GM19397 (cell line): ENCODE measurements around the gene SEC24C.
A peak's percentile ranks its signal among the peaks of the same experiment; 100 is the strongest.
"Not testable (repeated sequence)": the region's sequence is repeated elsewhere in the genome, so short reads cannot be mapped to it uniquely, and the experiment has no call there.

Experiments
- ATAC-seq: cut with Tn5 transposase; IDR thresholded peaks from one replicate; pipeline ENCODE4 v1.9.1; 2021; ENCODE audit warnings: mild to moderate bottlenecking, moderate library complexity; ENCODE audit not compliant: unreplicated experiment

The SEC24C gene

DNA sequence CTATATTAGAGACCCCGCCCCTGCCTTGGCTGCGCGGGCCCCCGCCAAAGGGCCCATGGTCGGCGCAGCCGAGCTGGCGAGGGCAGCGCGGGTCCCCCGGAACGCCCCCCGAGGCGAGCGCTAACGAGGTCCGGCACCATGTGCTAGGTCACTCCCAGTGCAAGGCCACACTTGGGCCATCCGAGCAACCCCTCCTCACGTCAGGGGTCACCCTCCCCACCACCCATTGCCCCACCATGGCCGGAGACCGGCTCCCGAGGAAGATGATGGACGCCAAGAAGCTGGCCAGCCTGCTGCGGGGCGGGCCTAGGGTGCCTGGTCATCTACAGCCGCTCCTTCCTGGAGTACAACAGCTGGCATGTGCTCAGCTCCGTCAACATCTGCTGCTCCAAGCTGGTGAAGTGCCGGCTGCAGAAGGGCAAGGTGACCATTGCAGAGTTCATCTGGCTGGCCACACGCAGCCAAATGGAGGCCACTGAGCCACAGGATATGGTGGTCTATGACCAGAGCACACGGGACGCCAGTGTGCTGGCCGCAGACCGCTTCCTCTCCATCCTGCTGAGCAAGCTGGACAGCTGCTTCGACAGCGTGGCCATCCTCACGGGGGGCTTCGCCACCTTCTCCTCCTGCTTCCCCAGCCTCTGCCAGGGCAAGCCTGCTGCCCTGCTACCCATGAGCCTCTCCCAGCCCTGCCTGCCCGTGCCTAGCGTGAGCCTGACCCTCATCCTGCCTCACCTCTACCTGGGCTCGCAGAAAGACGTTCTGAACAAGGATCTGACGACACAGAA lies 12.4 kb upstream of the SEC24C start:
- no peak for ATAC-seq

DNA sequence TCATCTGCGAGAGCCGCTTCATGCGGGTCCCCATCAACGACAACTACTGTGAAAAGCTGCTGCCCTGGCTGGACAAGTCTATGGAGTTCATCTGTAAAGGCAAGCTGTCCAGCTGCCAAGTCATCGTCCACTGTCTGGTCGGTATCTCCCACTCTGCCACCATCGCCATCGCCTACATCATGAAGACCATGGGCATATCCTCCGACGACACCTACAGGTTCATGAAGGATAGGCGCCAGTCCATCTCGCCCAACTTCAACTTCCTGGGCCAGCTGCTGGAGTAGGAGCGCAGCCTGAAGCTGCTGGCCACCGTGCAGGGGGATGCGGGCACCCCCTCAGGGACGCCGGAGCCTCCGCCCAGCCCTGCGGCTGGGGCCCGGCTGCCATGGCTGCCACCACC lies 11.7 kb upstream of the SEC24C start:
- no peak for ATAC-seq

GRCh38 chr10:73732931-73733623 lies 11.1 kb upstream of the SEC24C start:
- no peak for ATAC-seq

DNA sequence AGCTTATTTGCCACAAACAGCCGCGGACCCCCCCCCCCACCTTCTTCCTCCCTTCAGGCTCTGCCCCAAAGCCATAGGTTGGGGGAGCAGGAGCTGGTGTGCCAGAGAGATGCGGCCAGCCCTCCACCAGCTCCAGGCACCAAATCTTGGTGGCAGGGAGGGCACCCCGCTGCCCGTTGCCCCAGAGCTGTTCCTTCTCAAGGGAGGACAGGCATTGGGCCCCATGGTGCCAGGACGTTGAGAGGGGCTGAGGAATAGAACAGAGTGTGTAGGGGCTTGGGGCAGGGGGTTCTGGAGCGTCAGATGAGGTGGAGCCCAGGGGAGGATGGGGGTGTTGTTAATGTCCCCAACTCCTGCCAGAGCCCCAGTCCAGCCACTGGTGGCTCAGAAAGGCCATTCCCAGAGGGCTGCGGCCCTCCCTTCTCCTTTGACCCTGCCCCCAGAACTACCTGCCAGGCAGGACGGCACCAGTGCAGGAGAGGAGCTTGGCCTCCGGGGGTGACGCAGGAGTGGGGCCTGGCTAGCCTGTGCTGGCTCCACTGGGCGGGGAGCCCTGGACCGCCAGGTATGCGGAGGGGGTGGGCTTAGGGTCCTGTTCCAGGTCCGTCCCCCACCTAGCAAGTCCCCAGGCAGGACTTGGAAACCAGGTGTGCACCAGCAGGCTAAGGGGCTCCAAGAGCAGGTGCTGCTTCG lies 10.0 kb upstream of the SEC24C start:
- no peak for ATAC-seq

DNA sequence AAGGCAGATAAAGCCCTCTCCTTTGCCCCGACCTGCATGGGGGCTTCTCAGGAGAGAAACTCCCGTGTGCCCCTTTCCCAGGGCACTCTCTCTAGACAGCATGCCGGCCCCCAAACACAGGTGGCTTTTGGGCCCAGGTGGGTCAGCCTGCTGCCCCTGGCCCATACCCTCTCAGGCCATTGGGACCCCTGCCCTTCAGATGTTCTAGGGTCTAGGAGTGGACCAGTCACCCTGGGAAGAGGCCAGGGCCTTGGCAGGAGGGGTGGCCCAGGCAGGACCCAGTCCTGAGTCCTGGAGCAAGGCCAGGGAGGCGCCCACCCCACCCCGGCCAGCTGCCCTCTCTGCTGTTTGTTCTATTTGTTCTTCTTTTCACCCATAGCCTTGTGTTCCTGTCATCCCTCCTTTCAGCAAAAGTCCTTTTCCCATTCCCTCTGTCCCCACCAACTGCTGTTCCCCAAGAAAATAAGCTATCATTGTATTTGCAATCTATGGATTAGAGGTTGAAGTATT lies 9.3 kb upstream of the SEC24C start:
- ATAC-seq, result no peak

GRCh38 chr10:73740501-73741254 lies 3.5 kb upstream of the SEC24C start:
- not testable (repeated sequence) for ATAC-seq

DNA sequence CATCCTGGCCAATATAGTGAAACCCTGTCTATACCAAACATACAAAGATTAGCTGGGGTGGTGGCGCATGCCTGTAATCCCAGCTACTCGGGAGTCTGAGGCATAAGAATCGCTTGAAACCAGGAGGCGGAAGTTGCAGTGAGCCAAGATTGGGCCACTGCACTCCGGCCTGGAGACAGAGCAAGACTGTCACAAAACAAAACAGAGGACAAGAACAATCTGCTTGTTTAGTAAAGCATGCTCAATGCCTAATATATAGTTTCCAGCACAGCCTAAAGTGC lies 1.8 kb upstream of the SEC24C start:
- ATAC-seq, result no peak

DNA sequence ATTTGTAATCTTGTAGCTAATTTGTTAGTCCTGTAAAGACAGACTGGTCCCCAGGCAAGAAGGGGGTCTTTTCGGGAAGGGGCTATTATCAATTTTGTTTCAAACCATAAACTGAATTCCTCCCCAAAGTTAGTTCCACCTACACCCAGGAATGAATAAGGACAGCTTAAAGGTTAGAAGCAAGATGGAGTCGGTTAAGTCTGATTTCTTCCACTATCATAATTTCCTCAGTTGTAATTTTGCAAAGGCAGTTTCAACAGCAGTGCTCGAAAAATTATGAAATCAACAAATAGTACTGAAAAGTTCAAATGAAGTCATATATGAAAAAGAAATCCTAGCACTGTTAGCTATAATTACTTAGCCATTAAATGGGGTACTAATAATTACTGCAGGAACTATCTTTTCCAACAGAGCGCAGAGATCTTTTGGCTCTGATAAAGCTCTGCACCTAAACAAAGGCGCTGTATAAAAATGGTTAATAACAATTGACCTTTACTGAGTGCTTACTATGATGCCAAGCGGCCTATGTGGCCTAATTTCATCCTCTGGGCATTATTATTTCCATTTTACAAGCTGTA lies 756 bp upstream of the SEC24C start:
- no peak for ATAC-seq

- ATAC-seq, result peak; percentile 11
These were observed 448 bp downstream of the SEC24C start for GRCh38 chr10:73744664-73744975.

DNA sequence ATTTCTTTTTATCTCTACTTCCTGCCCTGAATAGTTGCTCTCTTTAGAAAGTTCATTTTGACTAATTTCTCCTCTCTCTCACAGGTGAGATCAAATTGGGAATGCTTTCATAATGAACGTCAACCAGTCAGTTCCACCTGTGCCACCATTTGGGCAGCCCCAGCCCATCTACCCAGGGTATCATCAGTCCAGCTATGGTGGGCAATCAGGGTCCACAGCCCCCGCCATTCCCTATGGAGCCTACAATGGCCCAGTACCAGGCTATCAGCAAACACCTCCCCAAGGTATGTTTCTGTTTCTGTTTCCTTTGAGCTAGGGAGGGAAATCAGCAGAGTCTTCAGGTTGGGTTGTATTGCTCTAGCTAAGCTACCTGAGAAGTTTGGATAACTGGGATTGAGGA lies 2.5 kb downstream of the SEC24C start:
- no peak for ATAC-seq

DNA sequence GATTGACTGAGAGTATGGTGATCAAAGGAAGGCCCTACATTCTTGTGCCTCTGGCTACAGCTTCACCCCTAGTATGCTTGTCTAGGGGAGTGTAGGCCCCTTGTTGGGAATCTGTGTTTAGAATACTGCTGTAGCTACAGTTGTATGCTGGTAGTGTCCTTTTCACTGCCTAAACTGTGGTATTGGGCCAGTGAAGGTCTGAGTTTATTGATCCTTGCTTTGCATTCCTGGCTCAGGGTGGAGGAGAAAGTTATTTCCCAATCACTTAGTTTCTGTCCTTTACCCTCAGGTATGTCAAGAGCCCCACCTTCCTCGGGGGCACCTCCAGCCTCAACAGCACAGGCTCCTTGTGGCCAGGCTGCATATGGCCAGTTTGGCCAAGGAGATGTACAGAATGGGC lies 6.6 kb downstream of the SEC24C start:
- ATAC-seq, result no peak

GRCh38 chr10:73756183-73756582 lies 12.0 kb downstream of the SEC24C start:
- ATAC-seq, result no peak

DNA sequence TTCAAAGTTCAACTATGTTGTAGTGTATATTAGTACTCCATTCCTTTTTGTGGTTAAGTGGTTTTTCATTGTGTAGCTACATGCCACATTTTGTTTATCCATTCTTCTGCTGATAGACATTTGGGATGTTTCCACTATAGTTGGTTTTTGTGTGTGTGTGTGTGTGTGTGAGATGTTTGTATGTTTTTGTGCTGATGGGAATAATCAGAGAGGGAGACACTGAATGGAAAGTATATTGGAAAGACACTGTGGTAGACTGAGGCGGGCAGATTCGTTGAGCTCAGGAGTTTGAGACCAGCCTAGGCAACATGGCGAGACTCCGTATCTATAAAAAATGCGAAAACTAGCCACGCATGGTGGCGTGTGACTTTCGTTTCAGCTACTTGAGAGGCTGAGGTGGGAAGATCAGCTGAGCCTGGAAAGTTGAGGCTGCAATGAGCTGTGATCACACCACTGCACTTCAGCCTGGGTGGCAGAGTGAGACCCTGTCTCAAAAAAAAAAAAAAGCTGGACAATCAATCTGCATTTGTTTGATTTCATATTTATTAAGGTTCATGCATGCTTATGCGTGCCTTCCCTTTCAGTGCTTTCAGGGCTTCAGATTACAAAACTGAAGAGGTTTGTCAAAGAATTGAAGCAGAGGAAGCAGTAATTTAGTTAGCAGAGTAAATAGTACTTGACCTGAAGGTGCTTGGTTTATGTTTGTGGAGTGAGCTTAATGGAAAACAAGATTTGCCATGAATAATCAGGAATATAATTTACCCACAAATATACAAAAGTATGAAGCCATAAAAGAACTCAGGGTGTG lies 14.7 kb downstream of the SEC24C start:
- ATAC-seq, result no peak

DNA sequence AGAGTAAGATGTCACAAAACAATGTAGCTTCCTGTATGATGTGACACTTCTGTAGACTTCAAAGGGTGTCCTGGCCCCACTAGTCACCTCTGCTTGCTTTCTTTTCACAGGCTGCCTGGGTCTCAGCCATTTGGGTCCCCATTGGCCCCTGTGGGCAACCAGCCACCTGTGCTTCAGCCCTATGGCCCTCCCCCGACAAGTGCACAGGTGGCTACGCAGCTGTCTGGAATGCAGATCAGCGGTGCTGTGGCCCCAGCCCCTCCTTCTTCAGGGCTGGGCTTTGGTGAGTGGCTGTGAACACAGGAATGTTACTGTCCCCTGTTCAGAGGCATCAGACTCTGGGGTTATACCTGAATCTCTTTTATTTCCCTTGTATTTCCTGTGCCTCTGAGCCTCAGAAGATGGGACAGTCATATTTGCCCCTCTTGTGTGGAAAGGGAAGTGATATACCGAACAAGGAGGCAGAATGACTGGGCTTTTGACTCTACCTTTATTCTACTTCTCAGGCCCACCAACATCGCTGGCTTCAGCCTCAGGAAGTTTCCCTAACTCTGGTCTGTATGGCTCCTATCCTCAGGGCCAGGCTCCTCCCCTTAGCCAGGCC lies 15.4 kb downstream of the SEC24C start:
- no peak for ATAC-seq

DNA sequence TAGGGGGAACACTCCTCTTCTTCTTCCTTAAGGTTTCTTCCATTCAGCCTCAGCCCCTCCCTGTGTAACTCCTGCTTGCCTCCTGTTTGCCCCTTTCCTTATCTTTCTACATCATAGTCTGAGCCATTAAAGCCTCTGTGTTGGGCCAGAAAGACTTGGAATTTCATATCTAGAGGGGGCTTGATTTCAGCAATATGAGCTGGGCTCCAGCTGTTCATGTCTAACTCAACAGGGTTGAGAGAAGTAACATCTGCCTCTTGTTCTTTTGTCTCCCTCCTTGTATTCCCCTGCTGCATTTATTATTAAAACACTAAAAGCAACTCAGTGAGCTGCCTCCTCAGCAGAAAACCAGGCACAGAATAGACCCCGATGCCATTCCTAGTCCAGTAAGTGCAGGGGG lies 17.6 kb downstream of the SEC24C start:
- no peak for ATAC-seq

DNA sequence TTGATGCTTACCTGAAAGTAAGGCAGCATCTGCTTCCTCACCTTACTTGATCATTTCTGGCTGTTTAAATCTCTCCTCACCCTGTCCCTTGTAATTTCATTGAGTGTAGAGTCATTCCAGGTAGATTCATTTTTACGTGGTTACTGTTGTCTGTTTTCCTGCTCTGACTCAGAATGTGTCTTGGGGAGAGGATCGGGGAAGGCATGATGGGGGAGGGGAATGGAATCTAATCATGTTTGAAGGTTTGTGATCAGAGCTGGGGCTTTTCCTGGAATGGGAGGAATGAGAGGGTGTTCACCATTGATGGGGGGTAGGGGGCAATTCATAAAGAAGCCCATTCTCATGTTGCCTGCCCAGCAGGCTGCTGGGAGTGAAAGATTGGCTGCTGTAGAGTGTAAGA lies 18.7 kb downstream of the SEC24C start:
- ATAC-seq, result no peak

DNA sequence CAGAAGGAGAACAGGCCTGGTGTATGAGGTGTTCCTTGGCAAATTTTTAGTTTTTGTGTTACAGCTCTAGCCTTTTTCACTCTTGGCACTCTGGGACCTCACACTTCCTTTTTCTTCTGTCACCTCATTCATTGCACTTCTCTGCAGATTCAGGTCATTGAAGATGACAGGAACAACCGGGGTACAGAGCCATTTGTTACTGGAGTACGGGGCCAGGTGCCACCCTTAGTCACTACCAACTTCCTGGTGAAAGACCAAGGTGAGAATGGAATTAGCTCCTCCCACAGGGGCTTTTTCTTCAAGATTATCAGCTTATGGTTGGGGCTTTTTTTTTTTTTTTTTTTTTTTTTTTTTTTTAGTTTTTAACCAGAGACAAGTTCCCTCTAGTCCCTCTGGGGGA lies 19.2 kb downstream of the SEC24C start:
- no peak for ATAC-seq

GRCh38 chr10:73765066-73765465 lies 20.9 kb downstream of the SEC24C start:
- ATAC-seq, result no peak

GRCh38 chr10:73768881-73769280 lies 24.7 kb downstream of the SEC24C start:
- no peak for ATAC-seq

DNA sequence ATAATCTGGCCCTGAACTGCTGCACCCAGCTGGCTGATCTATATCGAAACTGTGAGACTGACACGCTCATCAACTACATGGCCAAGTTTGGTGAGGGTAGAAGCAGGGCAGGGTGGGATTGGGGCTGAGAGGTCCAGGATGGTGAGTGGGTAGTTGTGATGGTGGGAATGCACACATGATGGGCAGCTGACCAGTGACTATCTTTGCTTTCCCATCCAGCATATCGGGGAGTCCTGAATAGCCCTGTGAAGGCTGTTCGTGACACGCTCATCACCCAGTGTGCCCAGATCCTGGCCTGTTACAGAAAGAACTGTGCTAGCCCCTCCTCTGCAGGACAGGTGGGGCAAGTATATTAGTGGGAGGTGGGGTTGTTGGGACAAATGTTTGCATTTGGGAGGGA lies 25.2 kb downstream of the SEC24C start:
- ATAC-seq, result no peak
